HG02870 (cell line): ENCODE data around the gene RPL31.
"Not testable (repeated sequence)": the region's sequence is repeated elsewhere in the genome, so short reads cannot be mapped to it uniquely, and the experiment has no call there.

Source experiments
- ATAC-seq: cut with Tn5 transposase; IDR thresholded peaks from one replicate; pipeline ENCODE4 v1.9.1; 2021; ENCODE audit warnings: mild to moderate bottlenecking, moderate library complexity; ENCODE audit not compliant: unreplicated experiment

Gene RPL31

DNA sequence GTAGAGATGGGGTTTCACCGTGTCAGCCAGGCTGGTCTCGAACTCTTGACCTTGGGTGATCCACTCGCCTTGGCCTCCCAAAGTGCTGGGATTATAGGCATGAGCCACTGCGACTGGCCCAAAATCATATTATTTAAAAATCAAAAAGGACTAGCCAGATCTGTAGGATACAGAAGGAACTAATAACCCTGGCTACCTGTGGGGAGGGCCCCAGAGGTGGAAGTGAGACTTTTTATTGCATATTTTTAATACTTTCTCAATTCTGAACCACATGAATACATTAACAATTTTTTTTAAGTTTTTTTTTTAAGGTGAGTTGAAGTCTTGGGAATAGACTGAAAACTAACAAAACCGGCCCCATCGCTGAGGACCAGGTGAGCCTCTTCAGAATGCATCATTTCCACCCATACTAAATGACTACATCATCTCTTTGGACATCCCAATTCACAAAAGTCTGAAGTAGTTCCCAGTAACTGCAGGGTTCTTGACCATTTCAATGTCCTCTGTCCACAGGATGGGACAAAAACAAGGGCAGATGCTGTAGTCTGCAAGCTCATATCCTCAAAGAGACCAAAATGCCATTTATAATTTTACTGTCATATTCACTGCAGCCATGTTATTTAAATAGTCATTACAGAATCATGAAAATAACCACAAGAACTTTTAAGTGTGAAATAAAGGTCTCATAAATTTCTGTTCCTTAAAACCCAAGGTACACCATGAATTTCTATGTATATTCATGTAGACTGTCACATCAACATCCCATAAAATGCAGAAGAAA is 21.4 kb downstream of the RPL31 start:
- ATAC-seq = no peak

- no peak for ATAC-seq
Observed at GRCh38 chr2:101025561-101025960, 23.5 kb downstream of the RPL31 start.

- ATAC-seq = no peak
Observed at GRCh38 chr2:101026253-101026701, 24.2 kb downstream of the RPL31 start.

DNA sequence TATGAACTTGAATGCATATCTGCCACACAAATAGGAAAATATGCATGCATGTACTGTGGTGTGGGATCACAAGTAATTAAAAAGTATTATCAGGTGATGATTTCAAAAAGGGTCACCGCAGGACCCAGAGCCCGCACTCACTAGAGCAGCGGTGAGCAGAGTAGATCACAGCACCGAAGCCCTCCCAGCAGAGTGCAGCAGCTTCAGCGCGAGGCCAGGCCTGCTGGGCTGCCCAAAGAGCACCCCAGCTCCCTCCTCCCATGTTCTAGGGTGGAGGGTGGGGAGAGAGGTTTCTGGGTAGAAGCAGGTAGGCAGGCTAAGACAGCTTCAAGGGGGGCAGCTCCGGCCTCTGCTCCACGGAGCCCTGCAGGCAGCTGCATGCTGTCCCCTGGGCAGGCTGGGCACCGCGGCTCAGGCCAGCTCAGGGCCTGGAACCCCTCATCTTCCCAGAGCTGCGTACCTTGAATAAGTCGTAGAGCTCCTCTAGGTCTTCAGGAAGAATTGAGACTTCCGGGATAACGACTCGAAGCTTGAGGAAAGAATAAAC is 24.9 kb downstream of the RPL31 start:
- ATAC-seq = no peak

GRCh38 chr2:101027852-101028251 is 25.8 kb downstream of the RPL31 start:
- ATAC-seq = no peak

DNA sequence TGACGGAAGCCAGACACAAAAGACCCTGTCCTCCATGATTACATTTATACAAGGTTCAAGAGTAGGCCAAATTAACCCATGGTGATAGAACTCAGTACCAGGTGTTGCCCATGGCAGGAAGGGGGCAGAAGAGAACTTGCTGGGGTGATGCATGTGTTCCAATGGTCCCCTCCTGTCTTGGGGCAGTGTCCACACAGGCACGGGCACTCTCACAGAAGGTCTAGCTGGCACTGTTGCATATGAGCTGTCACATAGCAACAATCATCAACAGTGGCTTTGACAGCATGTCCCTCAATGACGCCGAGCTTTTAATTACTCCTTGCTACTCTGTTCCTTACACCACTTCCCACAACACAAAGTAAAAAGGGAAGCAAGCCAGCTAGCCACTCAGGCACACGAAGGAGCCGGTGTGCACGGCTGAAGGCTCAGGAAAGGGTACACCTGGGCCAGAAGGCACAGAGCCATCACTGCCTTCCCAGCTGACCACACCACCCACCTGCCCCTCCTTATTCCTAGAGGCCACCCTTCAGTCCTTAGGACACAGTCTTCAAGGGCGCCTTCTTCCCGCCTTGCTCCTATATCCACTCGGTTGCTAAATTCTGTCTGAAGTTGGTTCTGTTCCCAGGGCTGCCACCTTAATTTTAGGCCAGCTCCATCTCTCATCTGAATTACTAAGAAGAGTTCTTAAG is 28.9 kb downstream of the RPL31 start:
- no peak for ATAC-seq

GRCh38 chr2:101032084-101032776 is 30.1 kb downstream of the RPL31 start:
- no peak for ATAC-seq

- no peak for ATAC-seq
Observed at GRCh38 chr2:101036562-101036961, 34.5 kb downstream of the RPL31 start.

DNA sequence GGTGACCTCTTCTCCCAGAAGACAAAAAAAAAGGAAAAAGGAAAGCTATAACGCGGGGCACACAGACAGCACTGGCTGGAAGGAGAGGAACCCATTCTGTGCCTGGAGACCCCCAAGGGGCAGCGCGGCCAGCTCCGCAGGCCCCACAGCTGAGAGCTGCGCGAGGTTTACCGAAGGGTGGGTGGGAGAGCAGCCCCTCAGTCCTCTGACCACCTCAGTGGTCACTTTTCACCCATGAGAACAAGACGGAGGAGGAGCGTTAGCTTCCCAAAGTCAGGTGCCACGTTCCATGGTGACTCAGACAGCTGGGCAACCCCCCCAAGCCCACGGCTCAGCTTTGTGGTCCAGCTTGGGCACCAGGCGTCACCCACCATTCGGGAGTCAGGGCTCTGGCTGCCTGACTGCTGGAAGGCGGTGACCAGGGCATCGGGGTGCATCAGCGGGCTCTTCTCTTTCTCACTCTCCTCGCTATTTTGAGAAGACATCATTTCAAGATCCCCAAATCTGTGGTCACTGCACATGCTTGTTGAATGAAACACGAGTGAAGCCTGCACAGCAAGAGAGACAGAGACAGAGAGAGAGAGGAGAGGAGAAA is 35.2 kb downstream of the RPL31 start:
- no peak for ATAC-seq

- no peak for ATAC-seq
Observed at GRCh38 chr2:101038455-101039255, 36.6 kb downstream of the RPL31 start.

GRCh38 chr2:101040072-101040471 is 38.0 kb downstream of the RPL31 start:
- no peak for ATAC-seq

GRCh38 chr2:101040761-101041160 is 38.7 kb downstream of the RPL31 start:
- no peak for ATAC-seq

DNA sequence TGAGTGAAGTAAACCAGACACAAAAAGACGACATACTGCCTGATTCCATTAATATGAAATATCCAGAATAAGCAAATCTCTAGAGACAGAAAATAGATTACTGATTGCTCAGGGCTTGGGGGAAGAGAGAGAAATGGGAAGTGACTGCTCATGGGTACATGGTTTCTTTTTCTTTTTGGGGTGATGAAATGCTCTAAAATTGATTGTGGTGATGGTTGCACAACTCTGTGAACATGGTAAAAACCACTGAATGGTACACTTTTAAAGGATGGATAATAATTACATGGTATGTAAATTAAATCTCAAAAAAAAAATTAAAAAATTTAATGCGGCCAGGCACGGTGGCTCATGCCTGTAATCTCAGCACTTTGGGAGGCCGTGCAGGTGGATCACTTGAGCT is 39.3 kb downstream of the RPL31 start:
- no peak for ATAC-seq

GRCh38 chr2:101045330-101045729 is 43.2 kb downstream of the RPL31 start:
- no peak for ATAC-seq

GRCh38 chr2:101047075-101047766 is 45.1 kb downstream of the RPL31 start:
- no peak for ATAC-seq

DNA sequence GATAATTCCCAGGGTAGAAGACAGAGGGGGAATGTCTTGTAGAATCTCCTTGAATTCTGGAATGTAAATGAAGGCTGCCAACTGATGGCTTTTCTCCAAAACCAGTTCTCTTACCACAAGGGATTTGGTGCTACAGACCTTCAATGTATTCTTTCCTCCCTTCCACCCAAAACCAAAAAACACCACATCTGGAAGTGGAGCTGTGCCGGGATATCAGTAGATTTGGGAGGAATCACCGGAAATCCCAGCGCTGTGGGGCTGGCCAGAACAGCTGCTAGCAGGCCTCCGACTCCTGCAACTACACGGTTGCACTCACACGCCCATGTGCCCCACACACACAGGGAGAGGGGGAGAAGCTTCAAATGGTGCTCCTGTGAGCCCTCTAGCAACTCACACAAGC is 45.7 kb downstream of the RPL31 start:
- no peak for ATAC-seq

DNA sequence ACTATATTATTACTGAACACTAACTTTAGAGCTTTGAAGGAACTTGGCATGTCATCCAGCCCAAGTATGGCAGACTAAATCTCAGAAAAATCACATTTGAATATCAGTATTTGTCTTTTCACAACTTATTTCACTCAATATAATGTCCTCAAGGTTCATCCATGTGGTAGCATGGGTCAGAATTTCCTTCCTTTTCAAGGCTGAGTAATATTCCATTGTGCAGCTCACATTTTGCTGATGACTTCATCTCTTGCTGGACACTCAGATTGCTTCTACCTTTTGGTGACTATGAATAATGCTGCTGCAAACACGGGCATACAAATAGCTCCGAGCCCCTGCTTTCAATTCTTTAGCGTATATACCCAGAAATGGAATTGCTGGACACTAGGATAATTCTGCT is 46.7 kb downstream of the RPL31 start:
- no peak for ATAC-seq

DNA sequence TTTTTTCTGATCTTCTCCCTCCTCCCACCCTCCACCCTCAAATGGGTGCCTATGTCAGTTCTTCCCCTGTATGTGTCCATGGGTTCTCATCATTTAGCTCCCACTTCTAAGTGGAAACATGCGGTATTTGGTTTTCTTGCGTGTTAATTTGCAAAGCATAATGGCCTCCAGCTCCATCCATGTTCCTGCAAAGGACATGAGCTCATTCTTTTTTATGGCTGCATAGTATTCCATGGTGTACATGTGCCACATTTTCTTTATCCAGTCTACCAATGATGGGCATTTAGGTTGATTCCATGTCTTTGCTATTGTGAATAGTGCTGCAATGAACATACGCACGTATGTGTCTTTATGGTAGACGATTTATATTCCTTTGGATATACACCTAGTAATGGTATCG is 48.8 kb downstream of the RPL31 start:
- not testable (repeated sequence) for ATAC-seq

DNA sequence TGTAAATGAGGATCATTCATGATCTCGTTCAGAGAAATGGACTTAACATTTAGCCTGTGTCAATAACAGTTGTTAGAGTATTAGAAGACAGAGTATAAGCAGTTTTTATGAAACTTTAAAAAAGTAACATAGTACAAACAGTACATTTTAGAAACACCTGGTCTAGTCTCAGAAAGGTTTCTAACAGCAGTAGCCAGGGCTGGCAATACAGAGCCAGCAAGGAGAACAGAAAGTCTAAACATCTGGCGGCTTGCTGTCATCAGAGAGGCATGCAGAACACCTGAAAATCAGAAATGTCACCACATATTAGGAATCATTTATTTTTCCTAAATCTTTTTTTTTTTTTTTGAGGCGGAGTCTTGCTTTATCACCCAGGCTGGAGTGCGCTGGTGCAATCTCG is 50.1 kb downstream of the RPL31 start:
- peak; percentile 66 for ATAC-seq

DNA sequence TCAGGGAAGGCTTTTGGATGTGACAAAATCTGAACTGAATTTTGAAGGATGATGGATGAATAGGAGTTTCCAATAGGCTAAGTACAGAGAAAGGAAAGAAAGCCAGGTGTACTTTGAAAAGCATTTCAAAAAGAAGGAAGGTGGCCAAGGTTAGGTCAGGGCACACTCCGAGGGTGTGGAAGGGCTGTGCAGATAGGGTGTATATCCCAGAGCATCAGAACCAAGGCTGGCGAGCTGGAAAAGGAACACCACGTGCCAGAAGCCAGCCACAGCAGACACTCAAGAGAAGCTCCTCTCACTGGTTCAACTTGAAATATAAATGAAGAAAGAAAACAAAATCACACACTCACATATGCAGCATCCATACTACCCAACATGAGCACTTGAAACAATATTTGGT is 51.0 kb downstream of the RPL31 start:
- no peak for ATAC-seq
